Calu3 (cell line): Measurements from ENCODE around the gene RNU6-9. TPM values are rescaled to one million over a fixed set of nuclear protein-coding genes. Genes with fewer than 3 reads are reported as not detected.
"Not testable (repeated sequence)": the region's sequence is repeated elsewhere in the genome, so short reads cannot be mapped to it uniquely, and the experiment has no call there.

Experiments
- BruUV-seq: library from RNA; stranded (reverse); fragments of 400-500 nt; replicated peaks from 2 replicates; lab custom pipeline; 2021; lab: Mats Ljungman, UMichigan
- CTCF ChIA-PET: fragments of 300-600 bp; sonication (Branson Sonifier 250); formaldehyde crosslinking; loops from one replicate; lab custom pipeline; 2022; ENCODE audit warnings: antibody characterized with exemption; lab: Charles Lee
- DNase-seq: peaks from one replicate; pipeline ENCODE4 v3.0.0; 2022
- H3K27ac Mint-ChIP-seq: one replicate; pipeline ENCODE4 v1.8.0; 2022; ENCODE audit warnings: mixed read lengths; ENCODE audit not compliant: unreplicated experiment
- H3K27me3 Mint-ChIP-seq: one replicate; pipeline ENCODE4 v1.8.0; 2022; ENCODE audit warnings: mixed read lengths; ENCODE audit not compliant: unreplicated experiment
- H3K36me3 Mint-ChIP-seq: one replicate; pipeline ENCODE4 v1.8.0; 2022; ENCODE audit warnings: mild to moderate bottlenecking, moderate library complexity, mixed read lengths; ENCODE audit not compliant: insufficient read depth, unreplicated experiment
- H3K4me1 Mint-ChIP-seq: one replicate; pipeline ENCODE4 v1.8.0; 2022; ENCODE audit warnings: mild to moderate bottlenecking, low read depth, mixed read lengths; ENCODE audit not compliant: unreplicated experiment
- H3K4me3 Mint-ChIP-seq: one replicate; pipeline ENCODE4 v1.8.0; 2022; ENCODE audit warnings: mild to moderate bottlenecking, low read depth, moderate library complexity, mixed read lengths; ENCODE audit not compliant: unreplicated experiment
- H3K9me3 Mint-ChIP-seq: one replicate; pipeline ENCODE4 v1.8.0; 2022; ENCODE audit warnings: low read depth, mixed read lengths; ENCODE audit not compliant: unreplicated experiment
- CTCF ChIP-seq: fragments of 200-600 bp; IDR thresholded peaks from one replicate; pipeline ENCODE4 v1.8.0; 2022; ENCODE audit warnings: antibody characterized with exemption; ENCODE audit not compliant: unreplicated experiment
- intact Hi-C: fragments of 100-400 bp; cut with micrococcal nuclease; formaldehyde crosslinking; loops from one replicate; pipeline ENCODE4 v1.10.0; 2022; ENCODE audit not compliant: unreplicated experiment
- total RNA-seq: library from RNA; stranded (reverse); gene quantifications from 2 replicates; pipeline ENCODE4 v1.2.3, GENCODE V29; 2022

Gene RNU6-9
- total RNA-seq, 1 experiment from 2014 or later: not detected

GRCh38 chr19:845707-846521 lies 47.4 kb upstream of the RNU6-9 start:
- Mint-ChIP-seq H3K36me3 (peaks cover 3% of the 10 kb centered on the region), H3K9me3 (peaks cover 3% of the 10 kb centered on the region), H3K4me1 (peaks cover 9% of the 10 kb centered on the region), H3K27me3 (peaks cover 63% of the 10 kb centered on the region), H3K27ac (no peak overlapping the region), H3K4me3 (no peak overlapping the region)
- CTCF ChIA-PET: no interaction called here
- DNase-seq: no peak
- intact Hi-C loops: no loop called here
- TF ChIP-seq CTCF: no peak
- BruUV-seq: no TSS peak

- peaks cover 9% of the 10 kb centered on the region for H3K4me1 Mint-ChIP-seq
- TF ChIP-seq CTCF: no peak
- no peak overlapping the region for H3K27ac Mint-ChIP-seq
- H3K36me3 Mint-ChIP-seq: no peaks in the 10 kb centered on the region
- no TSS peak for BruUV-seq
- H3K27me3 Mint-ChIP-seq: peaks cover 60% of the 10 kb centered on the region
- H3K9me3 Mint-ChIP-seq: no peaks in the 10 kb centered on the region
- CTCF ChIA-PET: no interaction called here
- H3K4me3 Mint-ChIP-seq: no peak overlapping the region
- intact Hi-C loops: no loop called here
- no peak for DNase-seq
Measured at GRCh38 chr19:848386-848921, 44.8 kb upstream of the RNU6-9 start.

GRCh38 chr19:849195-849594 lies 44.1 kb upstream of the RNU6-9 start:
- intact Hi-C loops, BruUV-seq, H3K4me3 Mint-ChIP-seq, H3K9me3 Mint-ChIP-seq, H3K4me1 Mint-ChIP-seq, H3K36me3 Mint-ChIP-seq, DNase-seq, H3K27ac Mint-ChIP-seq: not testable (repeated sequence)
- CTCF ChIA-PET: interaction anchor here (1.5 kb wide), 1 partner anchor 10 kb away, joined by 4 read pairs; the partner anchor contains the start of gene CFD
- H3K27me3 Mint-ChIP-seq: peaks cover 56% of the 10 kb centered on the region

GRCh38 chr19:850221-850978 lies 42.9 kb upstream of the RNU6-9 start:
- H3K9me3 Mint-ChIP-seq: no peaks in the 10 kb centered on the region
- H3K4me3 Mint-ChIP-seq: no peak overlapping the region
- H3K36me3 Mint-ChIP-seq: no peaks in the 10 kb centered on the region
- H3K4me1 Mint-ChIP-seq: peaks cover 9% of the 10 kb centered on the region
- CTCF ChIA-PET: interaction anchor here (0.6 to 1.5 kb wide), 2 partner anchors 9 to 173 kb away, joined by 3 to 4 read pairs; partner anchors contain the start of gene CFD
- no TSS peak for BruUV-seq
- intact Hi-C loops: no loop called here
- TF ChIP-seq CTCF: no peak
- H3K27ac Mint-ChIP-seq: no peak overlapping the region
- DNase-seq: peak; percentile 56
- peaks cover 44% of the 10 kb centered on the region for H3K27me3 Mint-ChIP-seq
